Measurements from ENCODE around the gene ACTL10.
"Not testable (repeated sequence)": the region's sequence is repeated elsewhere in the genome, so short reads cannot be mapped to it uniquely, and the experiment has no call there.

The ACTL10 gene

DNA sequence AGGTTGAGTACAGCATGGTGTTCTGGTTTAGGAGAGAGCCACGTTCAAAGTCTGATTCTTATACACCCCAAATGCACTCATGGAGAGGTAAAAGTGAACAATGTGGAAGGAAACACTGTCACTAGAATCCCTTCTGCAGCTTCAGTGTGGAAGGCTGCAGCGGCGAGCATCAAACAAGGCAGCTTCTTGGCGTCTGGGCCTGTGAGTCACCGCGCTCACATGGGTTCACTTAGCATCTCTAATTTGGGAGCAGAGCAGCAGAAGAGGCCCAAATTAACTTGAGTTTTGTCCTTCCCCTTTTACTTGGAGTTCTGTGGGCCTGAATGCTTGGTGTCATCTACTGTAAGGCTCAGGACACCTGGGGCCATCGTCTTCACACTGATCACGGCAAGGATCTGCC is 30.4 kb downstream of the ACTL10 start:
- peak; percentile 63 for DNase-seq (ENCODE audit: low spot score)

DNA sequence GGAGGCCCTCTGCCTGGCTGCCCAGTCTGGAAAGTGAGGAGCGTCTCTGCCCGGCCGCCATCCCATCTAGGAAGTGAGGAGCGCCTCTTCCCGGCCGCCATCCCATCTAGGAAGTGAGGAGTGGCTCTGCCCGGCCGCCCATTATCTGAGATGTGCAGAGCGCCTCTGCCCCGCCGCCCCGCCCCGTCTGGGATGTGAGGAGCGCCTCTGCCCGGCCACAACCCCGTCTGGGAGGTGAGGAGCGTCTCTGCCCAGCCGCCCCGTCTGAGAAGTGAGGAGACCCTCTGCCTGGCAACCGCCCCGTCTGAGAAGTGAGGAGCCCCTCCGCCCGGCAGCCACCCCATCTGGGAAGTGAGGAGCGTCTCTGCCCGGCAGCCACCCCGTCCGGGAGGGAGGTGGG is 32.2 kb downstream of the ACTL10 start:
- not testable (repeated sequence) for DNase-seq (ENCODE audit: low spot score)

DNA sequence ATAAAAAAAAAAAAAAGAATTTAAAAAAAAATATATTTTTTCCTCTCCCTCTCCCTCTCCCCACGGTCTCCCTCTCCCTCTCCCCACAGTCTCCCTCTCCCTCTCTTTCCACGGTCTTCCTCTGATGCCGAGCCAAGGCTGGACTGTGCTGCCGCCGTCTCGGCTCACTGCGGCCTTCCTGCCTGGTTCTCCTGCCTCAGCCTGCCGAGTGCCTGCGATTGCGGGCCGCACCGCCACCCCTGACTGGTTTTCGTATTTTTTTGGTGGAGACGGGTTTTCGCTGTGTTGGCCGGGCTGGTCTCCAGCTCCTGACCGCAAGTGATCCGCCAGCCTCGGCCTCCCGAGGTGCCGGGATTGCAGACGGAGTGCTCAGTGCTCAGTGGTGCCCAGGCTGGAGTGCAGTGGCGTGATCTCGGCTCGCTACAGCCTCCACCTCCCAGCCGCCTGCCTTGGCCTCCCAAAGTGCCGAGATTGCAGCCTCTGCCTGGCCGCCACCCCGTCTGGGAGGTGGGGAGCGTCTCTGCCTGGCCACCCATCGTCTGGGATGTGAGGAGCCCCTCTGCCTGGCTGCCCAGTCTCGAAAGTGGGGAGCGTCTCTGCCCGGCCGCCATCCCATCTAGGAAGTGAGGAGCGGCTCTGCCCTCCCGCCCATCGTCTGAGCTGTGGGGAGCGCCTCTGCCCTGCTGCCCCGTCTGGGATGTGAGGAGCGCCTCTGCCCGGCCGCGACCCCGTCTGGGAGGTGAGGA is 34.1 kb downstream of the ACTL10 start:
- DNase-seq (ENCODE audit: low spot score), result not testable (repeated sequence)

DNA sequence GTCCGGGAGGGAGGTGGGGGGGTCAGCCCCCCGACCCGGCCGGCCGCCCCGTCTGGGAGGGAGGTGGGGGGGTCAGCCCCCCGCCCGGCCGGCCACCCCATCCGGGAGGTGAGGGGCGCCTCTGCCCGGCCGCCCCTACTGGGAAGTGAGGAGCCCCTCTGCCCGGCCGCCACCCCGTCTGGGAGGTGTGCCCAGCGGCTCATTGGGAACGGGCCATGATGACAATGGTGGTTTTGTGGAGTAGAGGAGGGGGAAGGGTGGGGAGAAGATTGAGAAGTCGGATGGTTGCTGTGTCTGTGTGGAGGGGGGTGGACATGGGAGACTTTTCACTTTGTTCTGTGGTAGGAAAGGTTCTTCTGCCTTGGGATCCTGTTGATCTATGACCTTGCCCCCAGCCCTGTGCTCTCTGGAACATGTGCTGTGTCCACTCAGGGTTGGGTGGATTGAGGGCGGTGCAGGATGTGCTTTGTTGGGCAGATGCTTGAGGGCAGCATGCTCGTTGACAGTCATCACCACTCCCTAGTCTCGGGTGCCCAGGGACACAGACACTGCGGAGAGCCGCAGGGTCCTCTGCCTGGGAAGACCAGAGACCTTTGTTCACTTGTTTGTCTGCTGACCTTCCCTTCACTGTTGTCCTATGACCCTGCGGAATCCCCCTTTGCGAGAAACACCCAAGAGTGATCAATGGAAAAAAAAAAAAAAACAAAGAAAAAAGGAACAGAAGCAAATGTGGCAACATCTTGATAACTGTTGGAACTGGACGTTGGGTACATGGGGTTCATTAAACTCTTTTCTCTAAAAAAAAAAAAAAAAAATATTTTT is 35.1 kb downstream of the ACTL10 start:
- DNase-seq (ENCODE audit: low spot score), result no peak

DNA sequence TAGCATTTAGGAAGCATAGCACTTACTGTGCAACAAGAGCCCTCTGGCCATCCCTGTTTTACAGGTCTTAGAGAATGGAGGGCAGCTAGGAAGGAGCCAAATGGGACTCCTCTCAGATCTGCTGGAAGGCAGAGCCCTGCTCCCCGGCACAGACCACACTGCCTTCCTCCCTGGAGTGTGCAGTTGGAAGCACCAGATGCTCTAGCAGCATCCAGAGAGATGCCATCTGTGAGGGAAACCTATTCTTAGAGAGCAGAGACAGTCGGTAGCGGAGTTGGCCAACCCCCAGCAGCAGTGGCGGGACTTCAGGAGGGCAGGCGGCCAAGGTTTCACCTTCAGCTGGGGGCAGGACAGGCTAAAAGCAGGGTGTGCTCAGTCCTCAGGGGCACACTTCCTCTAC is 36.1 kb downstream of the ACTL10 start:
- DNase-seq (ENCODE audit: low spot score), result no peak

DNA sequence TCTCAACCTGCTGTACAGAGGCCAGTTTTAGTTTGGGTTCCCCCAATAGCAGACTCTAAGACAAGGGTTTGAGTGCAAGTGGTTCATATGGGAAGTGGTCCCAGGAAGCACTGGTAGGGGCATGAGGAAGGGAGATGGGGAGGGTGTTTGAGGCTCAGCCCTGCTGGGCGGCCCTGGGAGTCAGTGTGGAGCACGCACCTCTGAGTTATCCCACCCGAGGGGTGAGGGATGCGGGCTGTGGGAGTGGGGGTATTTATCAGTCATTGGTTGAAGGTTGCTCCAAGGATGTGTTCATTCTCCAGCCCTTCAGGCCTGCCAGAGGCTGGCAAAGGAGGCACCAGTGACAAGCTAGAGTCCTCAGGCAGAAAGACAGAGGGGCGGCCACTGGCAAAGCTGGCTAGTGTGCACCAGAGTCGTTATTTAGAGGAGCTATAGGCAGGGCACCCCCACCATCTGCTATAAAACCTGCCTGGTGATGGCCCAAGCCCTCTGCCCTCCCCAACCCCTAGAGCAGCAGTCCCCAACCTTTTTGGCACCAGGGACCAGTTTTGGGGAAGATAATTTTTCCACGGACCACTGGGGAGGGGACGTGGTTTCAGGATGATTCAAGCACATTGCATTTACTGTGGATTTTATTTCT is 36.9 kb downstream of the ACTL10 start:
- no peak for DNase-seq (ENCODE audit: low spot score)

DNA sequence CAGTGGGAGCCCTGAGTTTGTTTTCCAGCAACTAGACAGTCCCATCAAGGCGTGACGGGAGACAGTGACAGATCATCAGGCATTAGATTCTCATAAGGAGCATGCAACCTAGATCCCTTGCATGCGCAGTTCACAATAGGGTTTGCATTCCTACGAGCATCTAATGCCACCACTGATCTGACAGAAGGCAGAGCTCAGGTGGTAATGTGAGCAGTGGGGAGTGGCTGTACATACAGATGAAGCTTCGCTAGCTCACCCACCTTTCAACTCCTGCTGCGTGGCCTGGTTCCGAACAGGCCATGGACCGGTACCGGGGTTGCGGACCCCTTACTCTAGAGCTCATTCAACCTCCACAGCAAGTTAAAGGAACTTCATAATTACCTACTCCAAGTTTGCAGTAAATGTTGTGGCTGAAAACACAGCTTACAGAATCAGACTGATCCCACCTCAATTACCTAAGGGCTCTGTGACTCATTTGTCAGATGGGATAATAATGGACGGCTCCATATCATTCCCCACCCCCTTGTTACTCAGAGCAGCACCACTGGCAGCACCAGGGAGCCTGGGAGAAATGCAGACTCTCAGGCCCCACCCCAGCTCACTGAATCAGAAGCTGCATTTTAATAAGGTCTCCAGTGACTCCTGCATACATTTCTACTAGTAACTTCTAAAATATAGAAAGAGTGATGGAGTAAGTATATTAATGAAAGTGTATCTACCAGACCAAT is 37.6 kb downstream of the ACTL10 start:
- DNase-seq (ENCODE audit: low spot score), result no peak

DNA sequence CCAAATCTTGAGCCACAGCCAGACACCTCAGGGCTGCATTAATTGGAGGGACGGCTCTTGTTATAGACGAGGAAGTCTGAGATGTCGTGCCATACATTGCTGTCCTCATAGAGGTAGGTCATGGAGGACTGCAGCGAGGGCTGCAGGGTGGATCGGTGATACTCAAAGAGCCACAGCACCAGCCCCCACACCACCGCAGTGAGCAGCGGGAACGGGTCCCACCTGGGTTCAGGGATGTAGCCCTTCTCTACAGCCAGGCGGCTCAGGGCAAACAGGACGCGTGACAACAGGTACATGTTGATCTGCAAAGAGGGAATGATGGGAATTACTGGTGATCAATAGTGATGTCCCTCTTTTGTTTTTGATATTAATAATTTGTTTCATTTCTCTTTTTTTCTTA is 40.9 kb downstream of the ACTL10 start:
- no peak for DNase-seq (ENCODE audit: low spot score)

DNA sequence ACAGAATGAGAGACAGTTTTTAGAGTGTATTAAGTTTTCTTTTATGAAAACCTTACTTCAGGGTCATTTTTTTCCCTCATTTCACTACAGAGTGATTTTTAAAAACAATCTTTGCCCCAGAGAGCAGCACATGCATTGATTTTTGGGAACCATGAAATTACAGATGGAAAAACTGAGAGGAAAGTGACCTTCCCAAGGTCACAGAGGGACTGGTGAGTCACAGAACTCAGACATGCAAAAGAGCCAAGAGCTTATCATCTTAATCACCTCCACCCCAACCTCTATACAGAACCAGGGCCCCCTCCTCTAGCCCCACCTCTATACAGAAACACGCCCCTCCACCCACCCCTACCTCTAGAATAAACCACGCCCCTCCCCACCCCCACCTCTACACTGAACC is 42.7 kb downstream of the ACTL10 start:
- DNase-seq (ENCODE audit: low spot score), result no peak

DNA sequence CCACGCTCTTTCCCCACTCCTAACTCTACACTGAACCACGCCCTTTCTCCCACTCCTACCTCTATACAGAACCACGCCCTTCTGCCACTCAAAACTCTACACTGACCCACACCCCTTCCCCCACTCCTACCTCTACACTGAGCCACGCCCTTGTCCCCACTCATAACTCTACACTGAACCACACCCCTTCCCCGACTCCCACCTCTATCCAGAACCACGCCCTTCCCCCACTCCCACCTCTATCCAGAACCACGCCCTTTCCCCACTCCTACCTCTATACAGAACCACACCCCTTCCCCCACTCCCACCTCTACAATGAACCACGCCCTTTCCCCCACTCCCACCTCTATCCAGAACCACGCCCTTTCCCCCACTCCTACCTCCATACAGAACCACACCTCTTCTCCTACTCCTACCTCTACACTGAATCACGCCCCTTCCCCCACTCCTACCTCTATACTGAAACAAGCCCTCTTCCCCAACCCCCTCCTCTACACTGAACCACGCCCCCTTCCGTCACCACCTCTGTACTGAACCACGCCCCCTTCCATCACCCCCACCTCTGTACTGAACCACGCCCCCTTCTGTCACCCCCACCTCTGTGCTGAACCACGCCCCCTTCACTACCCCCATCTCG is 43.3 kb downstream of the ACTL10 start:
- DNase-seq (ENCODE audit: low spot score), result no peak

DNA sequence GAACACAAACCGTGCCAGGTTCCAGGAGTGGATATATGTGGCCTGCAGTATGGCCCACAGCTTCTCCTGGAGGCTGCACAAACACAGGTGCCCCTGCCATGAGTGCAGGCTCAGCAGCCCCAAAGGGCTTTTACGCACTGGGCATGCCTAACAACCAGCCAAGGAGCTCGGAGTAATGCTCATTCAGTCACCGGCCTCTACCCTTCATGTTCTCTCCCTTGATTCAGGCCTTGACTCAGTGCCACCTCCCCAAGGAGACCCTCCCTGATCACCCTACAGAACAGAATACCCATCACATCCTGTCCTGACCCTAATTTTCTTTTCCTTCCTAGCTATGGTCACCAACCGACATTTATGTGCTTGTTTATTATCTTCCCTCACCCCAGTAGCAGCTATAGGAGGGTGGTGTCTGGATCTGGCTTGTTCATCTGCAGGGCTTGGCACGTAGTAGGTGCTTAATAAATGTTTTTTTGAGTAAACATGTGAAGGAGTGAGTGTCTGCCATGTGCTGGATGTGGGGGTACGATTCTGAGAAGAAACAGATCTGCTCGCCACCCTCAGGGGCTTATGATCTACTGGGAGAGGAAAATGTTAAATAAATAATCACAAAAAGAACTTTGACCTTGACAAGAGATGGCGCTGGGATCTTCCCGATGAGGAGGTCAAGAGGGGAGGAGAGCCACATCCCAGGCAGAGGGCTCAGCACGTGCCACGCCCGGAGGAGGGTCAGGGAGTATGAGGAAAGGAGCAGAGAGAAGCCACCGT is 44.1 kb downstream of the ACTL10 start:
- DNase-seq (ENCODE audit: low spot score), result no peak

DNA sequence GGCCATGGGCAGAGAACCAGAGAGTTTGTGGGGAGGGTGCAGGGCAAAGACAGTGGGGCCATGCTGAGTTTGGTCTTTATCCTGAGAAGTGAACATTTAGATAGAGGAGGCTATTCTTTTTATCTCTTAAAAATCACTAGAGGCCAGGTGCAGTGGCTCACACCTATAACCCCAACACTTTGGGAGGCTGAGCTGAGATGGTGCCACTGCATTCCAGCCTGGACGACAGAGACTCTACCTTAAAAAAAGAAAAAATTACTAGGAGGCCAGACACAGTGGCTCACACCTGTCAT is 44.6 kb downstream of the ACTL10 start:
- DNase-seq (ENCODE audit: low spot score), result no peak

DNA sequence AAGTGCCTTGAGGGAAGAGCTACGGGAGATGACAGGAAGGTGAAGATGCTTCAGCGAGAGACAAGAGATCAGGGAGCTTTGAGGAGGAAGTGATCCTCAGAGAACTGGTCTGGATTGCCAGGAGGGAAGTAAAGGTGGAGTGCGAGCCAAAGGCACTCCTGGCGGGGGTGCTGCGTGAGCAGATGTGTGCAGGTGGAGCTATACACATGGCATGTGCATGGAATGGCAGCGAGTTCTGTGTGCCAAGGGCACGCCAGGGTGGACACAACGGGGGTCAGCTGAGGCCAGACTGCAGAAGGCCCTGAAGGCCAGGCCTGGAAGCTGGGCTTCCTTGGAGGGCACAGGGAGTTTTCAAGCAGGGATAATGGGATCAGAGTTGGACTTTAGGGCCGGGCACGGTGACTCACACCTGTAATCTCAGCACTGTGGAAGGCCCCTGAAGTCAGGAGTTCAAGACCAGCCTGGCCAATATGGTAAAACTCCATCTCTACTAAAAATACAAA is 47.2 kb downstream of the ACTL10 start:
- no peak for DNase-seq (ENCODE audit: low spot score)

DNA sequence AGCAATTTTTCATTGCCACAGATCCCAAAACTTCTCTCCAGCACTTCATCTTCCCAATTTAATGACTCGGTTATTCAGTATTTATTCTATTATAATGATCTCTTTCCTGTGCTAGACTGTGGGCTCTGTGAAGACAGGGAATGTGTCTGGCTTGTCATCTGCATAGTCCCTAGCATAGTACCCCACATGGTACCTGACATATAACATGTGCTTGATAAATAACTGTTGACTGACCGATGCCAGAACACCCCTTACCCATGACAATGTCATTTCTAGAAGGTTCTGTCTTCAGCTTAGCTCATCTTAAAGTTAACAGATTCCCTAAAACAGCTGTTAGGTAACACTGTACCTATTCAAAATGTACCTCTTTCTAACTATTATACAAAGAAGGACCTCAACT is 49.8 kb downstream of the ACTL10 start:
- DNase-seq (ENCODE audit: low spot score), result no peak

All from pons (tissue), 1 donor.